ENCODE data around the gene METTL21A.

The METTL21A gene

DNA sequence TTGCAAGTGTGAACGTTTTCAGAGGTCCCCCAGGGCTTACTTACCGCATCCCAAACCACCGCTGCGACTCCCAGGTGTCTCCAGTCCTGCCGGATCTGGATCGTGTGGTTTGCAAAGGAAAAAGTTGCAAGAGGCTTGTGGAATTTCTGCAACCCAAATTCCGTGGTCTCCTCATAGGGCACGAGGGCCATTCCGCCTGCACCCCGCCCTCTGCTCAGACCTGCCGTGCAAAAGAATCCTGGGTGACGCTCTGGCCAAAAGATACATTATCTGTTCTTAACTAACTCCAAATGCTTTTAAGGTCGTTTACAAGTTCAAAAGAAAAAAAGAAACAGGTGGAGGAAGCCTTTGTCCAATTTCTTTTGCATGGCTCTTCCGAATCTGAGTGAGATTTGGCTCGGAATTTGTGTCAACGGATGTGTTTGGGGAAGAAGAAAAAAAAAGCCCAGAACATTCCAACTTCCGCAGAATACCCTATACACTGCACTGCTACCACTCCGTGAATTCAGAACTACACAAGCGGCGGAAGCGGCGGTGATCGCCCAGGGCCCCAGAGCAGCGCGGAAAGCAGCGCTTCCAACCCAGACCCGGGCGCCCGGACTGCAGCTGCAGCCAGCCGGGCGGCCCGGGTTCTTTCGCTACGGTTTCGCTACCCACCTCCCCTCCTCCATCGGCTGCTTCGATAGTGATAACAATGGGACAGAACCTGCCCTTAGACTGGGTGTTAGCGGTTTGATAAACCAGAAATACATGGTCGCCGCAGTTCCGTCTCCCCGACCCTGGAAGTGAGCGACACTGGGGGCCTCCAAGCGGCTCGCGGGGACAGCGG lies 795 bp downstream of the METTL21A start:
- TF ChIP-seq, protein P1, sequence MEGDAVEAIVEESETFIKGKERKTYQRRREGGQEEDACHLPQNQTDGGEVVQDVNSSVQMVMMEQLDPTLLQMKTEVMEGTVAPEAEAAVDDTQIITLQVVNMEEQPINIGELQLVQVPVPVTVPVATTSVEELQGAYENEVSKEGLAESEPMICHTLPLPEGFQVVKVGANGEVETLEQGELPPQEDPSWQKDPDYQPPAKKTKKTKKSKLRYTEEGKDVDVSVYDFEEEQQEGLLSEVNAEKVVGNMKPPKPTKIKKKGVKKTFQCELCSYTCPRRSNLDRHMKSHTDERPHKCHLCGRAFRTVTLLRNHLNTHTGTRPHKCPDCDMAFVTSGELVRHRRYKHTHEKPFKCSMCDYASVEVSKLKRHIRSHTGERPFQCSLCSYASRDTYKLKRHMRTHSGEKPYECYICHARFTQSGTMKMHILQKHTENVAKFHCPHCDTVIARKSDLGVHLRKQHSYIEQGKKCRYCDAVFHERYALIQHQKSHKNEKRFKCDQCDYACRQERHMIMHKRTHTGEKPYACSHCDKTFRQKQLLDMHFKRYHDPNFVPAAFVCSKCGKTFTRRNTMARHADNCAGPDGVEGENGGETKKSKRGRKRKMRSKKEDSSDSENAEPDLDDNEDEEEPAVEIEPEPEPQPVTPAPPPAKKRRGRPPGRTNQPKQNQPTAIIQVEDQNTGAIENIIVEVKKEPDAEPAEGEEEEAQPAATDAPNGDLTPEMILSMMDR (IDR thresholded peaks at IDR 0.05; ENCODE audit: insufficient read depth, low read depth, low read length, missing control alignments), result no peak
- peak; percentile 87 for DNase-seq (ENCODE audit: low read depth)
- peak overlapping the region; percentile 96 for H3K4me3 ChIP-seq (ENCODE audit: low read depth, low read length)

DNA sequence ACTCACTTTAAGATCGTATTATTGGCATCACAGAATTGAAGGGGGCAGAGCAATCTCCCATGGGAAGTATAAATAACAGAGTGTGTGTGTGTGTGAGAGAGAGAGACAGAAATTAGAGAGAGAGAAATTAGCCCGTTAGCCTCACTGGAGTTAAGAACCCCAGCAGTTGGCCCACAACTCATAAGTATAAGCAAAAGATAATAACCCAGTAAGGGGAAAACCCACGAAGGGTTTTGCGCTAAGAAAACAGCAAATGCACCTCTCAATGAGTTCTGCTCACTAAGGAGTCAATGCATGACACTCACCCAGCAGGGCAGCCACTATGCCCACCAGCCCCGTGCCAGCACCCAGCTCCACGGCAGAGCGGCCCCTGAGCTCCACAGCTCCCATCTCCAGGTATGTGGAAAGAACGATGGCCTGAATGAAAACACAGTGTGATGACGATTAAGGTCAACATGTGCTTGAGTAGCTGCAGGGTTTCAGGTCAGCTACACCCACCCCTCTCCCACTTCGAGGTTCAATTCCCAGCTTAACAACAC lies 3.6 kb downstream of the METTL21A start:
- no peak overlapping the region for H3K4me3 ChIP-seq (ENCODE audit: low read depth, low read length)
- TF ChIP-seq, protein P1 (IDR thresholded peaks at IDR 0.05; ENCODE audit: insufficient read depth, low read depth, low read length, missing control alignments), result no peak
- DNase-seq (ENCODE audit: low read depth), result peak; percentile 15

DNA sequence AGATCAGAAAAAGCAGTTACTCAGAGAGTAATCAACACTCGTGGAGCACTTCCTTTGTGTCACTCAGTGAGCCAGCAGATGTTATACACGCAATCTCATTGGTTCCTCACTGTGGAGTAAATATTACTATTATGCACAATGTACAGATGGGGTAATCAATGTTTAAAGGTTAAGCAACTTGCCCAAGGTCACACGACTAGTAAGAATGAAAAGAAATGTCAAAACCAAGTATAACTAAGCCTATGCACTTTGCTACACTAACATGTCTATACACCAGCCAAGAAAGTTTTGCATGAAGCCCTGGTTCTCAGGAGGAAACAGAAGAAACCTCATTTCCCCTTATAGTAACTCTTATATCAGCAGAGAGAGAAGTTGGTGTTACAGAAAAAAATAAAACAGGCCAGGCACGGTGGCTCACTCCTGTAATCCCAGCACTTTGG lies 5.4 kb downstream of the METTL21A start:
- no peak overlapping the region for H3K4me3 ChIP-seq (ENCODE audit: low read depth, low read length)
- peak; percentile 35 for DNase-seq (ENCODE audit: low read depth)
- TF ChIP-seq, protein P1 (IDR thresholded peaks at IDR 0.05; ENCODE audit: insufficient read depth, low read depth, low read length, missing control alignments), result no peak

DNA sequence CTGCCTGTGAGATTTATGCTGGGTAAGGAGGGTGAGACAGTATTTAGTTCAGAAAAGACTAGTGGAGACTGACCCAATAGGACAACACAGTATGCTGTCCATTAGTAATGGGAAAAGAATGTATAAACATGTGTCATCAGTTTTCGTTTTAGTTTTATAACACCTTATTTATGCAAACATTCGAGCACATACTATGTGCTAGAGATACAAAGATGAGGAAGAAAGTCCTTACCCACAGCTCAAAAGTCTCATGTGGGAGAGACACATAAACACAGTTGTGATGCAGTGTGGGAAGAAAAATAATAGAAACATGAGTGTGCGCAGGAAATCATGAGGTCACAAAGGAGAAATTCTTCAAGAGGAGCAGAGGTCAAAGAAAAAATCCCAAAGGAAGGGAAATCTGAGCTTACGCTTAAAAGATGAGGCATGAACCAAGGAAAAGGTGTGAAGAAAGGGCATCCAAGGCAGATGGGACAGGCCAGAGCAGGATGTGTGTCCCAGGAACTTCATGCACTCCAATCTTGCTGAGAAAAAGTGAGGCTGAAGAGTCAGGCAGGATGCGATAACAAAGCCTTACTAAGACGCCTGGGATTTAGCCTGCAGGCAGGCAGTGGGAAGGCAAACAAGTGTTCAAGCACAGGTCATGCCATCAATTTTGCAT lies 8.1 kb downstream of the METTL21A start:
- TF ChIP-seq, protein P1 (IDR thresholded peaks at IDR 0.05; ENCODE audit: insufficient read depth, low read depth, low read length, missing control alignments), result no peak
- no peak for DNase-seq (ENCODE audit: low read depth)
- H3K4me3 ChIP-seq (ENCODE audit: low read depth, low read length), result no peak overlapping the region

DNA sequence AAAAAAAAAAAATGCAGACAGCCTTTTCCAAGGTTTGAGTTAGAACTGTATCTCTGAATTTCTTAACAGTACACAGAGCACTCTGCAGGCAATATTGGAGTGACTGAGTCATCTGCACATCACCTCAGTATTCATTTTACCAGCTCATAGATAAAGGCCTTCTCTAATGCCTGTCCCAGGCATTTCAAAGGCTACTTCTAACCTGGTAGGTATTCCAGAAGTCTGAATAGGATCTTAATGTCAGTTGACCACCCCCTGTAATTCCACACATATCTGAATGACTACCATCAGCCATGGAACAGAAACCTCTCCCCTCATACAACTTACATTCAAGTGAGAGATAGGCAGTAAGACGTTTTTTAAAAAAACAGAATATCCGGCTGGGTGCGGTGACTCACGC lies 9.0 kb downstream of the METTL21A start:
- TF ChIP-seq, protein P1 (IDR thresholded peaks at IDR 0.05; ENCODE audit: insufficient read depth, low read depth, low read length, missing control alignments), result no peak
- no peak for DNase-seq (ENCODE audit: low read depth)
- no peak overlapping the region for H3K4me3 ChIP-seq (ENCODE audit: low read depth, low read length)

DNA sequence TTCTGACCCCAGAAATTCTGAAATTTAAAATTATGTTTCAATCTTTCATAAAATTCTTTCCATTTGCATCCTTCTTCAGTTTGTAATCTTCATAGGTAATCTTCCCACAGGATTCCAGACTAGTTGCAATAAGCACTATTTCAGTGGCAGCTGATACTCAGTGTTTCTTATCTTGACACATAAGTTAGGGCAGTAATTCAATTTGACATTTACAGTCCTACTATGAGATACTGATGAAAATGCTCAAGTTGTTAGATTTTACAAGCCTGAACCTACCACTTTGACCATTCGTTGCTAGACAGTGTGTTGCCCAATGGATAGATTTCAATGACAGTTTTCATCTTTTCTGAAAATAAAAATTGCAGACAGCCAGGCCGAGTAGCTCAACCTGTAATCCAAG lies 10.4 kb downstream of the METTL21A start:
- TF ChIP-seq, protein P1 (IDR thresholded peaks at IDR 0.05; ENCODE audit: insufficient read depth, low read depth, low read length, missing control alignments), result no peak
- no peak for DNase-seq (ENCODE audit: low read depth)
- H3K4me3 ChIP-seq (ENCODE audit: low read depth, low read length), result no peak overlapping the region

Data from GM12865 (cell line).